ENCODE results near the gene PVR. TPM values are rescaled to one million over a fixed set of nuclear protein-coding genes. Genes with fewer than 3 reads are reported as not detected.
A peak's percentile ranks its signal among the peaks of the same experiment; 100 is the strongest.

PVR gene
- total and polyA plus RNA-seq, 9 of the 15 experiments (the other 6 are each of a cell fraction or from before 2014, with no cell fraction given) = 0.89 to 14.5 (median 9.8) TPM

DNA sequence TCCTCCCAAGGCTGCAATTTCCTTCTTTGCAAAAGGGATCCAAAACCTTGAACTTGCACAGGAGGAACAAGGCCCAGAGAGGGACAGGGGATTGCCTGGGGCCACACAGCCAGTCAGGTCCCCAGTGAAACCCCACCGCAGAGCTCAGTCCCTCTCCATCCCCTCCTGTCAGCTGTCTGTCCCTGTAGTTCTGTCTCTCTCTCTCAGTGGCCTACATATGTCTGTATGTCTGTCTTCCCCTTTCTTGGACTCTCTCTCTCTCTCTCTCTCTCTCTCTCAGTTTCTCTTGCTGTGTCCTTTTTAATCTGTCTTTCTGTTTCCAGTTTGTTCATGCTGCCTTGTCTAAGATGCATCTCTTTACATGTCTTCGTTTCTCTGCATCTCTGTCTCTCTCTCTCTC, 39.1 kb downstream of the PVR start:
- H3K4me2 ChIP-seq (ENCODE audit: insufficient read depth, low read length) = no peak overlapping the region
- no peaks in the 10 kb centered on the region for H3K79me2 ChIP-seq (ENCODE audit: control insufficient read depth, insufficient read depth, low read length)
- no peak for FAIRE-seq
- H3K27me3 ChIP-seq (ENCODE audit: control insufficient read depth in 2 of 2, insufficient read depth in 2 of 2, low read length in 2 of 2) = no peaks in the 10 kb centered on the region
- no peaks in the 10 kb centered on the region for H4K20me1 ChIP-seq (replicated peaks; ENCODE audit: control insufficient read depth, insufficient read depth, low read length)
- DNase-seq (ENCODE audit: extremely low read depth in 1 of 4, low spot score in 3 of 4) = no peak
- no peak overlapping the region for H2AFZ ChIP-seq (ENCODE audit: low read depth, low read length)
- no peak for ATAC-seq
- no peak overlapping the region for H3K9ac ChIP-seq (ENCODE audit: insufficient read depth in 1 of 2, low read depth in 2 of 2, low read length in 2 of 2)
- no peaks in the 10 kb centered on the region for H3K9me3 ChIP-seq (replicated peaks; ENCODE audit: control insufficient read depth, insufficient read depth, low read depth, low read length)
- H3K4me3 ChIP-seq = no peak overlapping the region
- WGBS (ENCODE audit: insufficient coverage, low coverage, missing lambda C conversion rate) = 23% methylated on average over 2 of the region's 2 CpGs
- H3K27ac ChIP-seq (ENCODE audit: extremely low read depth, low read depth, low read length) = no peak overlapping the region
- H3K36me3 ChIP-seq (ENCODE audit: control insufficient read depth, insufficient read depth, low read length) = no peaks in the 10 kb centered on the region
- BruUV-seq (replicated peaks) = no TSS peak
- peaks cover 6 to 13% of the 10 kb centered on the region in 2 experiments for H3K4me1 ChIP-seq (replicated peaks in 1 of 2; ENCODE audit: control insufficient read depth in 2 of 2, insufficient read depth in 2 of 2, low read length in 2 of 2)
- intact Hi-C loops (cut with micrococcal nuclease) (loop anchor here (10.0 kb wide), 1 partner anchor 108 kb away; no protein-coding TSS in a partner anchor), in situ Hi-C loops (cut with MboI) (no loop called here)
- no peaks in the 10 kb centered on the region for H3K9me1 ChIP-seq (ENCODE audit: control insufficient read depth, insufficient read depth, low read length)
- CTCF ChIA-PET (ENCODE audit: low intra/inter-chr PET ratio) = interaction anchor here (0.6 kb wide), 1 partner anchor 22 kb away, joined by 4 read pairs; no protein-coding TSS in a partner anchor
- POLR2A ChIA-PET = interaction anchor here (0.6 kb wide), 1 partner anchor 106 kb away, joined by 3 read pairs; no protein-coding TSS in a partner anchor
- TF ChIP-seq MTA2 (IDR thresholded peaks at IDR 0.05; ENCODE audit: low read depth) (no peak), POLR2H (tag; IDR thresholded peaks at IDR 0.05; ENCODE audit: low read depth) (no peak), GATAD2A (IDR thresholded peaks at IDR 0.05) (no peak), ZFP36 (IDR thresholded peaks at IDR 0.05; ENCODE audit: low read depth, low read length, partially characterized antibody) (peak; percentile 85), ZNF589 (CRISPR knock-in tag; IDR thresholded peaks at IDR 0.05; ENCODE audit: low read depth) (no peak), ZNF695 (CRISPR knock-in tag; IDR thresholded peaks at IDR 0.05) (no peak), STAT5B (CRISPR knock-in tag; IDR thresholded peaks at IDR 0.05) (no peak), SIRT6 (IDR thresholded peaks at IDR 0.05; ENCODE audit: low read depth, low read length) (no peak), RBM25 (IDR thresholded peaks at IDR 0.05; ENCODE audit: low read depth, low read length, severe bottlenecking) (peak; percentile 60), HDAC6 (IDR thresholded peaks at IDR 0.05; ENCODE audit: low read depth, low read length) (no peak), TAF15 (IDR thresholded peaks at IDR 0.05; ENCODE audit: low read depth, low read length) (no peak), ZNF41 (CRISPR knock-in tag; conservative IDR thresholded peaks at IDR 0.05) (no peak), KDM1A (IDR thresholded peaks at IDR 0.05) (0 out of 4 replicates have a peak, but pooled peaks of 1 of the 2 experiments have one; percentile 34), HDAC1 (IDR thresholded peaks at IDR 0.05) (no peak), L3MBTL2 (IDR thresholded peaks at IDR 0.05) (no peak)
- TF ChIP-seq, protein P1, sequence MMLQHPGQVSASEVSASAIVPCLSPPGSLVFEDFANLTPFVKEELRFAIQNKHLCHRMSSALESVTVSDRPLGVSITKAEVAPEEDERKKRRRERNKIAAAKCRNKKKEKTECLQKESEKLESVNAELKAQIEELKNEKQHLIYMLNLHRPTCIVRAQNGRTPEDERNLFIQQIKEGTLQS (IDR thresholded peaks at IDR 0.05) = no peak
- TF ChIP-seq, protein P1 (CRISPR knock-in tag; conservative IDR thresholded peaks at IDR 0.05) = no peak
- TF ChIP-seq, protein P2, sequence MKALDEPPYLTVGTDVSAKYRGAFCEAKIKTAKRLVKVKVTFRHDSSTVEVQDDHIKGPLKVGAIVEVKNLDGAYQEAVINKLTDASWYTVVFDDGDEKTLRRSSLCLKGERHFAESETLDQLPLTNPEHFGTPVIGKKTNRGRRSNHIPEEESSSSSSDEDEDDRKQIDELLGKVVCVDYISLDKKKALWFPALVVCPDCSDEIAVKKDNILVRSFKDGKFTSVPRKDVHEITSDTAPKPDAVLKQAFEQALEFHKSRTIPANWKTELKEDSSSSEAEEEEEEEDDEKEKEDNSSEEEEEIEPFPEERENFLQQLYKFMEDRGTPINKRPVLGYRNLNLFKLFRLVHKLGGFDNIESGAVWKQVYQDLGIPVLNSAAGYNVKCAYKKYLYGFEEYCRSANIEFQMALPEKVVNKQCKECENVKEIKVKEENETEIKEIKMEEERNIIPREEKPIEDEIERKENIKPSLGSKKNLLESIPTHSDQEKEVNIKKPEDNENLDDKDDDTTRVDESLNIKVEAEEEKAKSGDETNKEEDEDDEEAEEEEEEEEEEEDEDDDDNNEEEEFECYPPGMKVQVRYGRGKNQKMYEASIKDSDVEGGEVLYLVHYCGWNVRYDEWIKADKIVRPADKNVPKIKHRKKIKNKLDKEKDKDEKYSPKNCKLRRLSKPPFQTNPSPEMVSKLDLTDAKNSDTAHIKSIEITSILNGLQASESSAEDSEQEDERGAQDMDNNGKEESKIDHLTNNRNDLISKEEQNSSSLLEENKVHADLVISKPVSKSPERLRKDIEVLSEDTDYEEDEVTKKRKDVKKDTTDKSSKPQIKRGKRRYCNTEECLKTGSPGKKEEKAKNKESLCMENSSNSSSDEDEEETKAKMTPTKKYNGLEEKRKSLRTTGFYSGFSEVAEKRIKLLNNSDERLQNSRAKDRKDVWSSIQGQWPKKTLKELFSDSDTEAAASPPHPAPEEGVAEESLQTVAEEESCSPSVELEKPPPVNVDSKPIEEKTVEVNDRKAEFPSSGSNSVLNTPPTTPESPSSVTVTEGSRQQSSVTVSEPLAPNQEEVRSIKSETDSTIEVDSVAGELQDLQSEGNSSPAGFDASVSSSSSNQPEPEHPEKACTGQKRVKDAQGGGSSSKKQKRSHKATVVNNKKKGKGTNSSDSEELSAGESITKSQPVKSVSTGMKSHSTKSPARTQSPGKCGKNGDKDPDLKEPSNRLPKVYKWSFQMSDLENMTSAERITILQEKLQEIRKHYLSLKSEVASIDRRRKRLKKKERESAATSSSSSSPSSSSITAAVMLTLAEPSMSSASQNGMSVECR (CRISPR knock-in tag; IDR thresholded peaks at IDR 0.05) = no peak
- TF ChIP-seq, protein P3, sequence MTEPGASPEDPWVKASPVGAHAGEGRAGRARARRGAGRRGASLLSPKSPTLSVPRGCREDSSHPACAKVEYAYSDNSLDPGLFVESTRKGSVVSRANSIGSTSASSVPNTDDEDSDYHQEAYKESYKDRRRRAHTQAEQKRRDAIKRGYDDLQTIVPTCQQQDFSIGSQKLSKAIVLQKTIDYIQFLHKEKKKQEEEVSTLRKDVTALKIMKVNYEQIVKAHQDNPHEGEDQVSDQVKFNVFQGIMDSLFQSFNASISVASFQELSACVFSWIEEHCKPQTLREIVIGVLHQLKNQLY (CRISPR knock-in tag; conservative IDR thresholded peaks at IDR 0.05) = no peak
